Gastrocnemius medialis (tissue), 4 donors: Measurements from ENCODE around the gene PBX2.

Experiments used
- POLR2A ChIP-seq, 2 donors: fragments of 450-650 bp; IDR thresholded peaks; one replicate each; pipeline ENCODE4 v1.6.1; 2017; ENCODE audit warnings: antibody characterized with exemption in 2 of 2, mild to moderate bottlenecking in 2 of 2, moderate library complexity in 2 of 2
- TF ChIP-seq, protein P1 (sequence below), 5 experiments: fragments of 450-650 bp in 3 of 5; fragments of 200-600 bp in 2 of 5; sonication (generic) in 2 of 5; IDR thresholded peaks in 4 of 5; conservative IDR thresholded peaks in 1 of 5; 1 replicate in 4 of 5; 2 replicates in 1 of 5; pipeline ENCODE4 v1.5.1; 2016 to 2019; ENCODE audit warnings: antibody characterized with exemption in 5 of 5, mild to moderate bottlenecking in 3 of 5, moderate library complexity in 3 of 5

DNA sequence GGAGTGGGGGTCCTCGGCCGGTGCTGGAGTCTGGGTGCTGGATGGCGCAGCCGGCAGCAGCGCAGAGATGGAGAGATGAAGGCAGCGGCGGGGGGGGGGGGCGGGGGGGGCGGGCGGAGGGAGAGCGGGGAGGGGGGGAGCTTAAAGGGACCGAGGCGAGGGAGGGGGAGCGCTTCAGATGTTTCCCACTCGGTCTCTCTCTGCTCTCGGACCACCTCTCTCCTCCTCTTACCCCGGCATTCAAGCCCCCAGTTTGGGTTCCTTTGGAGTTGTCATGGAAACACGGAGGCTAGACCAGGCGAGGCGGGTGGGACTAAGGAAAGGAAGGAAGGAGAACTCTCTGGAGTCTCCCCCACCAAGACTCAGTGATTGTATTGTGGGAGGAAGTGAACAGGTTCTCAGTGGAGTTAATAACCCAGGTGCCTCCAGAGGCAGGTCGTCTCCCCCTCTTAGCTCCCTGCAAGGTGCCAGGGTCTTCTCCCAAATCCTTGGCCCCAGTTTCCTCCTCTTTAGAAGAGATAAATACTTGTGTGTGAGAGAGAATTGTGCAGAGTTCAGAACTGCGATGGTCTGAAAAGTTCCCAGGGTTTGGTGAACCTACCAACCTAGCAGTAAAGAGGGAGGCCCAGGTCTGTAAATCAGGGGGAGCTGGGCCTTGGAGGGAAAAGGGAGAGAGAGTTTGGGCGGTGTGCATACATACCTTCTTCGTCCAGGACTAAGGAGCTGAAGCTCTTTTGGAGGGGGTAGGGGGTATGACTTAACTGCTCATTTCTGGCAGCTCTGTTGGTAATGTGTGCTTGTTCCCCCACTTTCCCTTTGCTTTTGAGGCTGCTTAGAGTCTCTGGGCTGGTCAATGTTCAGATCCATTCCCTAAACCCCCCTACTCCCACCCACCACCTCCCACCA lies 37.9 kb downstream of the PBX2 start, which contains the start of gene PRRT1:
- TF ChIP-seq, protein P1, sequence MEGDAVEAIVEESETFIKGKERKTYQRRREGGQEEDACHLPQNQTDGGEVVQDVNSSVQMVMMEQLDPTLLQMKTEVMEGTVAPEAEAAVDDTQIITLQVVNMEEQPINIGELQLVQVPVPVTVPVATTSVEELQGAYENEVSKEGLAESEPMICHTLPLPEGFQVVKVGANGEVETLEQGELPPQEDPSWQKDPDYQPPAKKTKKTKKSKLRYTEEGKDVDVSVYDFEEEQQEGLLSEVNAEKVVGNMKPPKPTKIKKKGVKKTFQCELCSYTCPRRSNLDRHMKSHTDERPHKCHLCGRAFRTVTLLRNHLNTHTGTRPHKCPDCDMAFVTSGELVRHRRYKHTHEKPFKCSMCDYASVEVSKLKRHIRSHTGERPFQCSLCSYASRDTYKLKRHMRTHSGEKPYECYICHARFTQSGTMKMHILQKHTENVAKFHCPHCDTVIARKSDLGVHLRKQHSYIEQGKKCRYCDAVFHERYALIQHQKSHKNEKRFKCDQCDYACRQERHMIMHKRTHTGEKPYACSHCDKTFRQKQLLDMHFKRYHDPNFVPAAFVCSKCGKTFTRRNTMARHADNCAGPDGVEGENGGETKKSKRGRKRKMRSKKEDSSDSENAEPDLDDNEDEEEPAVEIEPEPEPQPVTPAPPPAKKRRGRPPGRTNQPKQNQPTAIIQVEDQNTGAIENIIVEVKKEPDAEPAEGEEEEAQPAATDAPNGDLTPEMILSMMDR (IDR thresholded peaks at IDR 0.05 in 4 of 5, conservative IDR thresholded peaks at IDR 0.05 in 1 of 5), result no peak
- TF ChIP-seq POLR2A (IDR thresholded peaks at IDR 0.05), result no peak
